GM18502 (cell line): ENCODE data around the gene CDHR2.

Experiments used
- ATAC-seq: cut with Tn5 transposase; IDR thresholded peaks from one replicate; pipeline ENCODE4 v1.9.1; 2021; ENCODE audit warnings: mild to moderate bottlenecking; ENCODE audit not compliant: unreplicated experiment, poor library complexity

CDHR2 gene

GRCh38 chr5:176616511-176616910, 67.4 kb downstream of the CDHR2 start:
- no peak for ATAC-seq

DNA sequence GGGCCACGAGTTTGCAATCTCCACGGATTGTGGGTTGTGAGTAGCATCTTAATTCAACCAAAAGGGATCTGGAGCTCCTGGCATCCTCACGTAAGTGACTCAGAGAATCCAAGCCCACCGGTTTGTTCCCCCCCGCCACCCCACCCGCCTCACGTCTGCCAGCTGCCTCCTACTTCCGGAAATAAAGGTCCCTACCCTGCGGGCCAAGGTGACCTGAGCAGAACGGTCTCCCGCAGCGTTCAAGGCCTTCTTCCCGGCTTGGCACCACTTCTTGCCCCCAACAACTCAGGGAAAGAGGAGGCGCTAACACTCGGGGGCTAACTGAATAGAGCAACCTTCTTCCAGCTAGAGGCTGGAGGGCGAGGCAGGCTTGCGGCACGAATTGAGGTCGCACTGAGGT, 69.6 kb downstream of the CDHR2 start:
- no peak for ATAC-seq

DNA sequence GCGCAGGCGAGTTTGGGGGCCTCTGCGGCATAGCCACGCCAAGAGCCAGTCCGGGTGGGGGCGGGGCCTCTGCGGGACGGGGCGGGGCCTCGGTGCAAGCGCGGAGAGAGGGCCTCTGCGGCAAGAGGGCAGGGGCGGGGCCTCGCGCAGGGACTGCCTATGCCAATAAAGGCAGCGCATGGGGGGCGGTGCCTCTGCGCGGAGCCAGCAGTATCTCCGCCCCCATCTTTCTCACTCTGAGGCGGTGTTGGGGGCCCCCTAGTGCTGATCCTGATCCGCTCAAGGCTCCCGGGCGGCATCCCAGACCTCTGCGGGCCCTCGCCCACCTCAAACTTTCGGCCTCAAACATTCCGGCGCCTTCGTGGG, 70.0 kb downstream of the CDHR2 start:
- peak; percentile 82 for ATAC-seq

GRCh38 chr5:176619569-176620332, 70.6 kb downstream of the CDHR2 start:
- no peak for ATAC-seq

DNA sequence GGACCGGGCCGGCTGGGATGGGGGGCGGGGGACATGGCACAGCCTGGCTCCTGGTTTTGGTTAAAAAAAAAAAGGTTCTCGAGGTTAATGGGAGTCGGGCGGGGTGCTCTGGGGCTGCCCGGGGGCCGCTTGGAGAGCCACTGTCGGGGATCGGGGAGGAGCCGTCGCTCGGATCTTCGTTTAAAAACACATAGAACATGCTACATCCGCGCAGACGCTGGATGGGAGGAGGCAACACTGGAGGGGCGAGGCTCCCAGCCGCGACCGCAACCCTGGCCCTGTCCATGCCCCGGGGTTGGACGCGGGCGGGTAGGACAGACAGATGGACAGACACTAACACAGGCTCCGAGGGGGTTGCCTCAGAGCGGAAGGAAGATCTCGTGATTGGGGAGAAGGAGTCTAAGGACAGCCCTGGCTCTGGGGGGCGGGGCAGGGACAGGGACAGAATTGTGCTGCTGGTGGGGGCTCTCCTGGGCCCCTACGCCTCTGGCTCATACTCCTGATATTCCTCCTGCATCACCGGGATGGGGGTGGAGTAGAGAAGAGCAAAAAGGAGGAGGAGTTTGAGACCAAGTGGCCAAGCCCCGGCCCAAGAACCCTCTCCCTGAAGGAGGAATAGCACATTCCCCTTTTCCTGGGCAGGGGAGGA, 71.3 kb downstream of the CDHR2 start:
- no peak for ATAC-seq

DNA sequence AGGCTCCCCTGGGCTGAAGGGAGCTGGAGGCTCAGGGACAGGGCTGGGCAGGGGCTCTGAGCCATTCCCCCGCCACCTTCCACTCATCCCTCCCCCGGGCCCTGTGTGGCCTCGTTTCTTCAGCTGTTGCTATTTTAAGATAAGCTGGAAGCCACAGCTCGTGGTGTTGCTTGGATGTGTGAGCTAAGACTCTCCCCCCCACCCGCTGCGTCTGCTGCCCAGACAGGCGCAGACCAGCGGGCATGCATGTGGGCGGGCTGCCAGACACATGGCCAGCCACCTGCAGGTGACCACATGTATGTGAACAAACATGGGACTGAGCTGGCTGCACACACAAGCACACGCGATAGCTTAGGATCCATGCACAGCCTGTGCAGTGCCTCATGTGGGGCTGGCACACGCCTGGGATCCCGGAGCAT, 72.5 kb downstream of the CDHR2 start:
- ATAC-seq = no peak

DNA sequence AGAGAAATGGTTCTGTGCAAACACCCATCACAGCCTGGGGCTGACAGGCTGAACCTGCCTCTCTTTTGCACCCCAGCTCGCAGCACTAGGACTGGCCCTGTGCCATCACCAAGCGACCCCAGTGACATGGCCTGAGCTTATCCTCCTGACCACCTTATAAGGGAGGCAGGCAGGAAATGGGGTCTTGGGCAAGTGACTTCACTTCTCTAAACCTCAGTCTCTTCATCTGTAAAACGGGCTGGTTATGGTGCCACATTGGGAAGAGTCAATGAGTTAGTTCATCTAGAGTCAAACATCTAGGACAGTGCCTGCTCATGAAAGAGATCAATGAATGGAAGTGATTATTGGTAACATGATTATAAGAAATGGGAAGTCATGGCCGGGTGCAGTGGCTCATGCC, 75.0 kb downstream of the CDHR2 start:
- ATAC-seq = no peak

GRCh38 chr5:176624938-176625337, 75.8 kb downstream of the CDHR2 start:
- no peak for ATAC-seq

DNA sequence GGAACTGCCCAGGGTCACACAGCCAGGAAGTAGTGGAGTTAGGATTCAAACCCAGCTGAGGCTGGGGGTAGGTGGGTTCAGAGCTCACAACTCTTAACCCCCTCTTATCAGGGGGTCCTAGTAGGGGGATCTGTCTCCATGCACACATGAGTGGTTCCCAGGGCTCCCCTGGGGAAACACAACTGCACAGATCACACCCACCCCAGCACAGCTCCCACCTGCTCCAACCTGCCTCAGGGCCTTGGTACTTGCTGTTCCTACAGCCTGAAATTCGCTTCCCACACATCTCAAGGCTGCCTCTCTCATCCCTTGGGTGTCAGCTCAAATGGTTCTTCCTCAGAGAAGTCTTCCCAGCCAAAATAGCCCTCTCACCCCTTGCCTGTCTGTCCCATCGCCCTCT, 76.4 kb downstream of the CDHR2 start:
- no peak for ATAC-seq

- no peak for ATAC-seq
Measured at GRCh38 chr5:176625966-176626875, 77.1 kb downstream of the CDHR2 start.

GRCh38 chr5:176626876-176627236, 77.7 kb downstream of the CDHR2 start:
- no peak for ATAC-seq

DNA sequence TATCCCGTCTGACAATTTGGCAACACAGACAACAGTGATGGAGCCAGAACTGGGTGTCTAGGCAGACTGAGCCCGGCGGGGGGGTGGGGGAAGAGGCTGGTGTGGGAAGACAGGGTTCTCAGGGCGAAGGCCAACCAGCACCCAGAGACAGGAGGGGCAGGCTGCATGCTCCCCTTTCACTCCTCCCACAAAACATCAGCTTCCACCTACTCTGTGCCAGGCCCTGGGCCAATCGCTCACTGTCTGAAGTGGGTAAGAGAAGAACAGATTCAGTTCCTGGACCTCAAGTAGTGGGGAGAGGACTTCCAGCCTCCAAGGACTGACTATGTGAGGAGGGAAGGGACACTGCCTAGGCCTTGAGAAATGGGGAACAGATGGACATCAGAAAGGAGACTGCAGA, 78.4 kb downstream of the CDHR2 start:
- ATAC-seq = no peak

DNA sequence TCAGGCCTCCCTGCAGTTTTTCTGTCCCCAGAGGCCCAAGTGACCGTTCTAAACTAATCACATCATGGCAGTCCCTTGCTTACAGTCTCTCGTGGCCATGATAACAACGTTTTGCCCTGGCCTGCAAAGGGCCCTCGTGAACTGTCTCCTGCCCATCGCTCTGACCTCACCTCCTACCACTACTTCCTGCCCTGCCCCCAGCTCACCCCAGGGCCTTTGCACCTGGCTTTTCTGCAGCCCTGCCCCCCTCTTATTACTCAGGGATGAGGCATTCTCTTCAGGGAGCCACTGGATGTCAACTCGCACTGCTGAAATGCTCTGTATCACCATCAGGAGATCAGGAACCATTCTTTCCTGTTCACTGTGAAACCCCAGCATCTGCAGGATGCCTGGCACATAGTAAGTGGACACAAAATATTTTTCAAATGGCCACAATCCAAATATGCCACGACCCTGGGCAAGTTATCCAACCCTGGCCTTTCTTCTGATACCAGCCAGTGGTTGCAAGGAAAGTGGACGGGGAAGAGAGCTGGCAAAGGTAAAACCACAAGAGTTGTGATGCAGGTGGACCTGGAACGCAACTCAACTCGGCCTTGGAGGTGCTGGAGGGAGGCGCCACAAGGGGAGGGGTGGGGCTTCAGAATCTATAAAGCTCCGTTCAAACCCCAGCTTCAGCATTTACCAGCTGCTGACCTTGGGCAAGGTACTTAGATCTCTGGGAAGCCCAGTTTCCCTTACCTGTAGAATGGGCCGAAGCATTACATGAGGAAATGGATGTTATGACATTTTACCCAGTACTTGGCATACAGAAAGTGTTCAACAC, 79.5 kb downstream of the CDHR2 start:
- ATAC-seq = no peak

DNA sequence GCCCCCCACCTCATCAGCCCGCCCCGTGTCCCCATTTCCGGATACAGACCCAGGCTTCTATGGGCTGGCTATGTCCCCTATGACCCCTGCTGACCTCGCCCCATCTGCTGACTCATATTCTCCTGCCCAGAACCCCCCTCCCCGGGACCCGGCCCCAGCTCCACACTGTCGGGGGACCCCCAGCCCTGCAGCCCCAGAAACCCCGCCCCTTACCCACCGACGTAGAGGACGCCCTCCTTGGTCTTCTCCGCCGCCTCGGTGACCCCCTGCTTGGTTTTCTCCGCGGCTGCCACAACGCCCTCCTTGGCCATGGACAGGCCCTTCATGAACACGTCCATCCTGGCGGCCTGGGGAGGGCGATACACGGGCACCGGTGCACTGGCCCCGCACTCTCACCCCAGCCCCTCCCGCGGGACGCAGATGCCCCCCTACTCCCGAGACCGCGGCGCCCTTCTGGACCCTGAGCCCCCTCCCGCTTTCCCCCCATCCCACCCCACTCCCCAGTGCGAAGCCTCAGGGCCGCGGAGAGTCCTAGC, 80.2 kb downstream of the CDHR2 start:
- no peak for ATAC-seq

DNA sequence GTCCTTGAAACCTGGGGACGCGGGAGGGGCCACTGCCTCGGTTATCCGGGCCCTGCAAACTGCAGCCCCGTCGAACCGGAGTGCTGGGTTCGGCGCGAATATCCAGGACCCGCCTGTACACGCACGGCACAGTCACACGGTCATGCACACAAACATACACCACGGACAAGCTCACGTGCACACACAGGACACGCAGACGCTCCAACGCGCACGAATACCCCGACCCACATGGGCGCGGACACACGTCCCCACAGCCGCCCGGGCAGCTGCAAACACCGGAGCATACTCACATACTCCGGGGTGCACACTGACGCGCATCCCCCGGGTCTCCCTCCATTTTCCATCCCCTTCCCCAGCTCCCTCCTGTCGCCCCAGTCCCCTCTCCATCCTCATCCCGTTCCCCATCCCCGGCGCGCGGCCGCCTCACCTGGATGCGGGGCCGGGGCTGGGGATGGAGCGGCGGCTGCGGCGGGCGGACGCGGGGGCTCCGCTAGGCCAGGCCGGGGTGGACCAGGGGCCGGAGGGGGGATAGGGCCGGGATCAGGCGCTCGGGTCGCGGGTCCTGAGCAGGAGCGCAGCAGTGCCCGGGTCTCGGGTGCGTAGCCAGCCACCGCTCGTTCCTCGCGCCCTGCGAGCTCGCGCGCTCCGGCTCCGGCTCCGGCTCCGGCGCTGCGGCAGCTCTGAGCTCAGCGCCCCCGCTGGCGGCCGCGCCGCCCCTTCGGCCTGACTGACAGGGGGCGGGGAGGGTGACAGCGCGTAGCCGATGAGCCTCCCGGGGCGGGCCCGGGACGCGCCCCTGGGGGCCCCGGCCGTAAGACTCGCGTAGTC, 80.9 kb downstream of the CDHR2 start, which contains the start of the genes EIF4E1B and SNCB:
TSS of gene EIF4E1B (plus strand) at position 823 of the 828 bp plus-strand sequence. CDS start 12,113 bp downstream, outside the sequence.
TSS of gene SNCB (minus strand) at position 682 of the 828 bp plus-strand sequence. CDS start 880 bp downstream, outside the sequence.
- ATAC-seq = peak; percentile 75

- ATAC-seq = no peak
Measured at GRCh38 chr5:176630681-176631222, 81.6 kb downstream of the CDHR2 start.

GRCh38 chr5:176631383-176632200, 82.5 kb downstream of the CDHR2 start:
- ATAC-seq = no peak

GRCh38 chr5:176632745-176633144, 83.6 kb downstream of the CDHR2 start:
- no peak for ATAC-seq
